Measurements from ENCODE around the gene SLC12A4. TPM values are rescaled to one million over a fixed set of nuclear protein-coding genes. Genes with fewer than 3 reads are reported as not detected.

SLC12A4 gene
- total and polyA plus RNA-seq, 4 donors: 8.0 to 37.3 (median 17.1) TPM

- TF ChIP-seq, protein P1, sequence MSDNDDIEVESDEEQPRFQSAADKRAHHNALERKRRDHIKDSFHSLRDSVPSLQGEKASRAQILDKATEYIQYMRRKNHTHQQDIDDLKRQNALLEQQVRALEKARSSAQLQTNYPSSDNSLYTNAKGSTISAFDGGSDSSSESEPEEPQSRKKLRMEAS (IDR thresholded peaks at IDR 0.05): peak; percentile 91
These were observed 6.9 kb downstream of the SLC12A4 start (continued) for GRCh38 chr16:67961551-67961957.

DNA sequence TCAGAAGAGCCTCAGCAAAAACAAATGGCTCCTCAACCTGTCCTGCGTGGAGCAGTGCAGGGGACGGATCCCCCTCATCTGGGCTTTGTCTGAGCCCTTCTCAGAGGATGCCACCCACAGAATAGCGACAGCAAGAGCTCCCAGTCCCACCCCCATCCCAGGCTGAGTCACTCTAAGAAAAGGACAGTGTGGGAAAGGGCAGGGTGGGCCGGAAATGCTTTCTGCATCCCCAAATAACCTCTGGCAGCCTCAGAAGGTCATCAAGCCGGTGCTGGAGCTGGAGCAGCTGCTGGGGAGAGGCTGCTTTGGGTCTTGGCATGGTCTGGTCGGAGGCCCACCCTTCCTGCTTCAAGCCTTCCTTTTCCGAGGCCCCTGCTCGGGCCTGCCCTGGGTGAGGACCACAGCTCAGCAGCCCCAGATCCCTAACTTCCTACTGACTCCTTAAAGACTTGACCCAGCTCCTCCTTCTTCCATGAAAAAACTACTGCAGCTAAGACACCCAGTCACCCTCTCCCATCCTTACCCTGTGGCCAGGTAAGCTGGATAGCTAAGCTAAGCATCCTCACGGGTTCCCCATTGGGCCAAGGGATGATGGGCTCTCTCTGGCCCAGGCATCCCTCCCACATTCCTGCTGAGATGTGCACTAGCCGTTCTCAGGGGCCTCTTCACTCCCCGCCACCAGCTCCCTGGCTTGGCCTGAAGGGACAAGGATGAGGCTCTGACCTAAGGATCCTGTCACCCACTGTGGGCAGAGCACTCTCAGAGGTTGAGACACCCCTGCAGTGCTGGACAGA is 8.7 kb downstream of the SLC12A4 start:
- no peaks in the 10 kb centered on the region for H3K27me3 ChIP-seq (ENCODE audit: control insufficient read depth in 4 of 4, insufficient read depth in 4 of 4, low read length in 3 of 4)
- no peak for DNase-seq (ENCODE audit: low spot score)
- peaks cover 11 to 28% (median 18%) of the 10 kb centered on the region in 4 donors for H3K4me1 ChIP-seq (ENCODE audit: control insufficient read depth in 4 of 4, insufficient read depth in 4 of 4, low read length in 3 of 4)
- peak overlapping the region; percentile 31 to 42 for H3K27ac ChIP-seq (ENCODE audit: low read depth in 1 of 2, low read length in 2 of 2)
- H3K9ac ChIP-seq (ENCODE audit: low read depth in 1 of 2, low read length in 2 of 2): no peak overlapping the region
- WGBS: 81% methylated on average over 11 of the region's 11 CpGs
- H3K9me3 ChIP-seq (ENCODE audit: control insufficient read depth in 4 of 4, low read length in 3 of 4): no peaks in the 10 kb centered on the region
- TF ChIP-seq RXRA (IDR thresholded peaks at IDR 0.05) (peak; percentile 70 to 73), JUND (IDR thresholded peaks at IDR 0.05) (peak; percentile 53 to 54), RAD21 (IDR thresholded peaks at IDR 0.05) (peak in 1 of 2 donors; percentile 10), NR2F2 (IDR thresholded peaks at IDR 0.05) (peak; percentile 83), SP1 (IDR thresholded peaks at IDR 0.05) (peak; percentile 36), GABPA (IDR thresholded peaks at IDR 0.05 in 1 of 2, conservative IDR thresholded peaks at IDR 0.05 in 1 of 2) (no peak)
- TF ChIP-seq, protein P1 (IDR thresholded peaks at IDR 0.05): no peak
- no peak overlapping the region for H3K4me3 ChIP-seq (ENCODE audit: low read depth in 1 of 3, low read length in 3 of 3)
- H3K36me3 ChIP-seq (ENCODE audit: control insufficient read depth in 4 of 4, insufficient read depth in 3 of 4, low read depth in 1 of 4, low read length in 3 of 4): peaks cover 0 to 16% (median 4%) of the 10 kb centered on the region in 4 donors

DNA sequence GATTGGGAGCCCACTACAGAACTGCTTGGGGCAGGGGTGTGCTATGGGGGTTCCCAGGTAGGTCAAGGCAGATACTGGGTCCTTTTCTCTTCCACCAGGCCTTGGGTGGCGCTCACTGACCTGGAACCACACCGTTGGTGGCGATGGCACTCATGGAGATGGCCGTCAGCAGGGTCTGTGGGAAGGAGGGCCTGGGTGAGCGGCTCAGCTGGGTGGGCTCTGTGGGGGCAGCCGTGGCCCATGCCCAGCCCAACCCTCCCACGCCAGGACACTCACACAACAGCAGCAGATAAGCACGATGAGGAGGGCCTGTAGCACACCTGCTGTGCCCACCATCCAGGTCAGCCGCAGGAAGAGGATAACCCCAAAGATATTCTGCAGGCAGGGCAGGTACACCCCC is 10.8 kb downstream of the SLC12A4 start:
- Histone ChIP-seq H3K36me3 (ENCODE audit: control insufficient read depth in 4 of 4, insufficient read depth in 3 of 4, low read depth in 1 of 4, low read length in 3 of 4) (peaks cover 0 to 16% (median 5%) of the 10 kb centered on the region in 4 donors), H3K27ac (ENCODE audit: low read depth in 1 of 2, low read length in 2 of 2) (no peak overlapping the region), H3K4me1 (ENCODE audit: control insufficient read depth in 4 of 4, insufficient read depth in 4 of 4, low read length in 3 of 4) (peaks cover 19 to 40% (median 29%) of the 10 kb centered on the region in 4 donors), H3K4me3 (ENCODE audit: low read depth in 1 of 3, low read length in 3 of 3) (no peak overlapping the region), H3K9me3 (ENCODE audit: control insufficient read depth in 4 of 4, low read length in 3 of 4) (no peaks in the 10 kb centered on the region), H3K9ac (ENCODE audit: low read depth in 1 of 2, low read length in 2 of 2) (no peak overlapping the region), H3K27me3 (ENCODE audit: control insufficient read depth in 4 of 4, insufficient read depth in 4 of 4, low read length in 3 of 4) (no peaks in the 10 kb centered on the region)
- WGBS: 97% methylated on average over 9 of the region's 9 CpGs
- no peak for TF ChIP-seq HNF4A (conservative IDR thresholded peaks at IDR 0.05)
- TF ChIP-seq EGR1 (IDR thresholded peaks at IDR 0.05; ENCODE audit: low read depth in 2 of 2): no peak
- TF ChIP-seq, protein P2, sequence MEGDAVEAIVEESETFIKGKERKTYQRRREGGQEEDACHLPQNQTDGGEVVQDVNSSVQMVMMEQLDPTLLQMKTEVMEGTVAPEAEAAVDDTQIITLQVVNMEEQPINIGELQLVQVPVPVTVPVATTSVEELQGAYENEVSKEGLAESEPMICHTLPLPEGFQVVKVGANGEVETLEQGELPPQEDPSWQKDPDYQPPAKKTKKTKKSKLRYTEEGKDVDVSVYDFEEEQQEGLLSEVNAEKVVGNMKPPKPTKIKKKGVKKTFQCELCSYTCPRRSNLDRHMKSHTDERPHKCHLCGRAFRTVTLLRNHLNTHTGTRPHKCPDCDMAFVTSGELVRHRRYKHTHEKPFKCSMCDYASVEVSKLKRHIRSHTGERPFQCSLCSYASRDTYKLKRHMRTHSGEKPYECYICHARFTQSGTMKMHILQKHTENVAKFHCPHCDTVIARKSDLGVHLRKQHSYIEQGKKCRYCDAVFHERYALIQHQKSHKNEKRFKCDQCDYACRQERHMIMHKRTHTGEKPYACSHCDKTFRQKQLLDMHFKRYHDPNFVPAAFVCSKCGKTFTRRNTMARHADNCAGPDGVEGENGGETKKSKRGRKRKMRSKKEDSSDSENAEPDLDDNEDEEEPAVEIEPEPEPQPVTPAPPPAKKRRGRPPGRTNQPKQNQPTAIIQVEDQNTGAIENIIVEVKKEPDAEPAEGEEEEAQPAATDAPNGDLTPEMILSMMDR (IDR thresholded peaks at IDR 0.05; ENCODE audit: low read depth, low read length, missing input control): no peak
- no peak for TF ChIP-seq FOXA1 (IDR thresholded peaks at IDR 0.05)
- TF ChIP-seq, protein P3, sequence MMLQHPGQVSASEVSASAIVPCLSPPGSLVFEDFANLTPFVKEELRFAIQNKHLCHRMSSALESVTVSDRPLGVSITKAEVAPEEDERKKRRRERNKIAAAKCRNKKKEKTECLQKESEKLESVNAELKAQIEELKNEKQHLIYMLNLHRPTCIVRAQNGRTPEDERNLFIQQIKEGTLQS (IDR thresholded peaks at IDR 0.05): no peak
- TF ChIP-seq RAD21 (IDR thresholded peaks at IDR 0.05): no peak
- TF ChIP-seq NR2F2 (IDR thresholded peaks at IDR 0.05): no peak
- no peak for TF ChIP-seq TAF1 (conservative IDR thresholded peaks at IDR 0.05)
- TF ChIP-seq, protein P1 (IDR thresholded peaks at IDR 0.05): no peak
- no peak for TF ChIP-seq RXRA (IDR thresholded peaks at IDR 0.05)
- no peak for DNase-seq (ENCODE audit: low spot score)

All from liver (tissue), 9 donors.